SJSA1 (cell line): Measurements from ENCODE around the gene PITHD1. TPM values are rescaled to one million over a fixed set of nuclear protein-coding genes. Genes with fewer than 3 reads are reported as not detected.
"Not testable (repeated sequence)": the region's sequence is repeated elsewhere in the genome, so short reads cannot be mapped to it uniquely, and the experiment has no call there.

ENCODE experiments used
- DNase-seq, 2 experiments: peaks; one replicate each; pipeline ENCODE4 v3.0.0-alpha.2; 2015 to 2020; ENCODE audit warnings: low spot score in 2 of 2, low read depth in 1 of 2
- H3K27ac ChIP-seq: fragments of 250-450 bp; sonication (Bioruptor Pico); 2 replicates; pipeline ENCODE4 v1.5.1; 2020; ENCODE audit warnings: mild to moderate bottlenecking, moderate library complexity
- H3K27me3 ChIP-seq: fragments of 250-450 bp; sonication (Bioruptor Pico); replicated peaks from 2 replicates; pipeline ENCODE4 v1.5.1; 2020; ENCODE audit warnings: mild to moderate bottlenecking, moderate library complexity
- H3K36me3 ChIP-seq: fragments of 250-450 bp; sonication (Bioruptor Pico); 2 replicates; pipeline ENCODE4 v1.5.1; 2020; ENCODE audit warnings: mild to moderate bottlenecking
- H3K4me1 ChIP-seq: fragments of 250-450 bp; sonication (Bioruptor Pico); replicated peaks from 2 replicates; pipeline ENCODE4 v1.6.1; 2021; ENCODE audit warnings: mild to moderate bottlenecking
- H3K4me3 ChIP-seq: fragments of 250-450 bp; sonication (Bioruptor Pico); 2 replicates; pipeline ENCODE4 v1.5.1; 2020; ENCODE audit warnings: mild to moderate bottlenecking
- H3K9me3 ChIP-seq: fragments of 250-450 bp; sonication (Bioruptor Pico); replicated peaks from 2 replicates; pipeline ENCODE4 v1.5.1; 2020; ENCODE audit warnings: mild to moderate bottlenecking
- total RNA-seq: library from RNA; depleted of rRNA; stranded (reverse); fragments of >200 nt; shearing (Covaris generic); gene quantifications from 2 replicates; pipeline ENCODE4 v1.2.3, GENCODE V29; 2014

The PITHD1 gene
- total RNA-seq, 1 experiment from 2014 or later: 105 TPM

- H3K27ac ChIP-seq: no peak overlapping the region
Measured at GRCh38 chr1:23788695-23789094, 10.5 kb downstream of the PITHD1 start.

GRCh38 chr1:23790696-23791515 lies 12.7 kb downstream of the PITHD1 start, which contains the start of gene LYPLA2:
LYPLA2 (plus strand) TSS chr1:23791145; CDS start chr1:23792683, 1,538 bp downstream.
- DNase-seq: peak; percentile 87 to 94
- H3K36me3 ChIP-seq: peaks cover 60% of the 10 kb centered on the region
- no peaks in the 10 kb centered on the region for H3K27me3 ChIP-seq
- H3K4me3 ChIP-seq: peak within 1 kb of the TSS; percentile 60
- H3K27ac ChIP-seq: peak within 1 kb of the TSS; percentile 44
- 0 out of 2 replicates have a peak, but pooled peaks cover 2% of the 10 kb centered on the region for H3K9me3 ChIP-seq
- peaks cover 27% of the 10 kb centered on the region for H3K4me1 ChIP-seq

More at GRCh38 chr1:23788695-23789094, 10.5 kb downstream of the PITHD1 start:
- 0 out of 2 replicates have a peak, but pooled peaks cover 2% of the 10 kb centered on the region for H3K9me3 ChIP-seq
- no peaks in the 10 kb centered on the region for H3K27me3 ChIP-seq
- no peak for DNase-seq
- peaks cover 64% of the 10 kb centered on the region for H3K36me3 ChIP-seq
- H3K4me3 ChIP-seq: no peak overlapping the region
- H3K4me1 ChIP-seq: peaks cover 27% of the 10 kb centered on the region

- DNase-seq: peak in 1 of 2 experiments; percentile 31
- Histone ChIP-seq H3K36me3 (peaks cover 60% of the 10 kb centered on the region), H3K4me1 (peaks cover 27% of the 10 kb centered on the region), H3K27ac (no peak overlapping the region), H3K27me3 (no peaks in the 10 kb centered on the region), H3K4me3 (peak overlapping the region; percentile 60), H3K9me3 (0 out of 2 replicates have a peak, but pooled peaks cover 2% of the 10 kb centered on the region)
Measured at GRCh38 chr1:23791516-23792047, 13.4 kb downstream of the PITHD1 start.

- H3K36me3 ChIP-seq: peaks cover 60% of the 10 kb centered on the region
- H3K27me3 ChIP-seq: no peaks in the 10 kb centered on the region
- no peak for DNase-seq
- H3K4me3 ChIP-seq: peak overlapping the region; percentile 60
- 0 out of 2 replicates have a peak, but pooled peaks cover 2% of the 10 kb centered on the region for H3K9me3 ChIP-seq
- H3K27ac ChIP-seq: no peak overlapping the region
- H3K4me1 ChIP-seq: peaks cover 27% of the 10 kb centered on the region
Measured at GRCh38 chr1:23792151-23792945, 14.1 kb downstream of the PITHD1 start.

GRCh38 chr1:23793018-23793781 lies 15.0 kb downstream of the PITHD1 start:
- DNase-seq: no peak
- H3K36me3 ChIP-seq: peaks cover 59% of the 10 kb centered on the region
- H3K27ac ChIP-seq: no peak overlapping the region
- H3K27me3 ChIP-seq: no peaks in the 10 kb centered on the region
- 0 out of 2 replicates have a peak, but pooled peaks cover 2% of the 10 kb centered on the region for H3K9me3 ChIP-seq
- no peak overlapping the region for H3K4me3 ChIP-seq
- H3K4me1 ChIP-seq: peaks cover 27% of the 10 kb centered on the region

GRCh38 chr1:23793861-23794731 lies 15.9 kb downstream of the PITHD1 start:
- Histone ChIP-seq H3K27me3 (no peaks in the 10 kb centered on the region), H3K27ac (no peak overlapping the region), H3K9me3 (0 out of 2 replicates have a peak, but pooled peaks cover 2% of the 10 kb centered on the region), H3K4me3 (no peak overlapping the region), H3K4me1 (peaks cover 30% of the 10 kb centered on the region), H3K36me3 (peaks cover 63% of the 10 kb centered on the region)
- DNase-seq: no peak

- not testable (repeated sequence) for DNase-seq, H3K4me3 ChIP-seq, H3K9me3 ChIP-seq, H3K27ac ChIP-seq, H3K27me3 ChIP-seq
- H3K4me1 ChIP-seq: peaks cover 31% of the 10 kb centered on the region
- peaks cover 65% of the 10 kb centered on the region for H3K36me3 ChIP-seq
Measured at GRCh38 chr1:23794732-23795182, 16.5 kb downstream of the PITHD1 start.

- Histone ChIP-seq H3K4me1 (peaks cover 22% of the 10 kb centered on the region), H3K27me3 (no peaks in the 10 kb centered on the region), H3K36me3 (peaks cover 68% of the 10 kb centered on the region), H3K4me3 (no peak overlapping the region), H3K9me3 (0 out of 2 replicates have a peak, but pooled peaks cover 2% of the 10 kb centered on the region), H3K27ac (no peak overlapping the region)
- no peak for DNase-seq
Measured at GRCh38 chr1:23795676-23796465, 17.7 kb downstream of the PITHD1 start.

- Histone ChIP-seq H3K27me3 (no peaks in the 10 kb centered on the region), H3K36me3 (peaks cover 64% of the 10 kb centered on the region), H3K4me1 (peaks cover 23% of the 10 kb centered on the region), H3K4me3 (no peak overlapping the region), H3K9me3 (0 out of 2 replicates have a peak, but pooled peaks cover under 1% of the 10 kb centered on the region), H3K27ac (no peak overlapping the region)
- no peak for DNase-seq
Measured at GRCh38 chr1:23796466-23797271, 18.5 kb downstream of the PITHD1 start.

- Histone ChIP-seq H3K4me1 (peaks cover 17% of the 10 kb centered on the region), H3K36me3 (peaks cover 59% of the 10 kb centered on the region), H3K9me3 (no peaks in the 10 kb centered on the region), H3K27me3 (no peaks in the 10 kb centered on the region), H3K4me3 (no peak overlapping the region), H3K27ac (no peak overlapping the region)
- no peak for DNase-seq
Measured at GRCh38 chr1:23797478-23798448, 19.5 kb downstream of the PITHD1 start.
